GM18951 (cell line): ENCODE results near the gene TNRC6B.

ENCODE experiments used
- POLR2A ChIP-seq: IDR thresholded peaks from 4 replicates; pipeline ENCODE4 v1.6.1; 2011; ENCODE audit warnings: mild to moderate bottlenecking; ENCODE audit not compliant: insufficient read length, insufficient read depth; ENCODE audit errors: extremely low read depth
- in situ Hi-C: fragments of 300-500 bp; cut with MboI; formaldehyde crosslinking; loops from one replicate; pipeline ENCODE4 v1.12.0; 2022; ENCODE audit warnings: low sequenced_read_pairs, mixed read lengths, inconsistent platforms; ENCODE audit not compliant: unreplicated experiment

TNRC6B gene

DNA sequence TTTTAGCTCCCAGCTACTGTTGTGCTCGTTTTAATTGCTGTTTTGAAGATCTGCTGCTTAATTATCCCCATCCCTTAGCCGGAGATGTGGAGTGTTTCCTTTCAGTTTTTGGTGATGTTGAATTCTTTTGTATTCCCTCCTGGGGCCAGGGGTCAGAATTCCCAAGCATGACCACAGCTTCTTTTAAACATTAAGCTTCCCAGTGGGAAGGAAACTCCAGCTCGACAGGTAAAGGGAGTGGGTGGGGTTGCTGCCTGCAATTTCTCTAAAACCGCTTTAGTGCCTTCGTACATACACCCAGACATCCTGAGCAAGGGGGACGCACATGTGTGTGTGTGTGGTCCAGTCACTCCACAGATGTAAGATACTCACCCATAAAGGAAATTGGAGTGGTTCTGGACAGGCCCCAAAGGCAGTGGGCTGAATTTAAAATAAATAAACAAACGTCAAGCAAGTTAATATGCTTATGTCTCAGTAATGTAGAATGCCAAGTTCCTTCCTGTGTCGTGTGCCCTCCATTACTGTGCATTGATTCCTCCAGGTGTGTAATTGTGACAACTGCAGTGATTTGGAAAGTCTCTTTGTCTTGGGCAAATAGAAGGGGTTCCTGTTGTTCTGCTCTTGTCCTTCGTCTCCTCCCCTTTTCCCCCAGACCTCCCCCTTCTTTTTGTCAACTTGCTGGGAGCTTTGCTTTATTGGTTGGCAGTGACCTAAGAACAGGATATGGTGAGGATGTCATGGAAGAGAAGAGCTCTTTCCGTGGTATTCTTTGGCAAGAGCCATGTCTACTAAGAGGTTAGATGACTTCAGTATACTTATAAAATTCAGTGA, 149.4 kb downstream of the TNRC6B start:
- in situ Hi-C loops: loop anchor here (25.0 kb wide), 1 partner anchor 790 kb away; the partner anchor contains the start of gene RPS19BP1
- no peak for TF ChIP-seq POLR2A

DNA sequence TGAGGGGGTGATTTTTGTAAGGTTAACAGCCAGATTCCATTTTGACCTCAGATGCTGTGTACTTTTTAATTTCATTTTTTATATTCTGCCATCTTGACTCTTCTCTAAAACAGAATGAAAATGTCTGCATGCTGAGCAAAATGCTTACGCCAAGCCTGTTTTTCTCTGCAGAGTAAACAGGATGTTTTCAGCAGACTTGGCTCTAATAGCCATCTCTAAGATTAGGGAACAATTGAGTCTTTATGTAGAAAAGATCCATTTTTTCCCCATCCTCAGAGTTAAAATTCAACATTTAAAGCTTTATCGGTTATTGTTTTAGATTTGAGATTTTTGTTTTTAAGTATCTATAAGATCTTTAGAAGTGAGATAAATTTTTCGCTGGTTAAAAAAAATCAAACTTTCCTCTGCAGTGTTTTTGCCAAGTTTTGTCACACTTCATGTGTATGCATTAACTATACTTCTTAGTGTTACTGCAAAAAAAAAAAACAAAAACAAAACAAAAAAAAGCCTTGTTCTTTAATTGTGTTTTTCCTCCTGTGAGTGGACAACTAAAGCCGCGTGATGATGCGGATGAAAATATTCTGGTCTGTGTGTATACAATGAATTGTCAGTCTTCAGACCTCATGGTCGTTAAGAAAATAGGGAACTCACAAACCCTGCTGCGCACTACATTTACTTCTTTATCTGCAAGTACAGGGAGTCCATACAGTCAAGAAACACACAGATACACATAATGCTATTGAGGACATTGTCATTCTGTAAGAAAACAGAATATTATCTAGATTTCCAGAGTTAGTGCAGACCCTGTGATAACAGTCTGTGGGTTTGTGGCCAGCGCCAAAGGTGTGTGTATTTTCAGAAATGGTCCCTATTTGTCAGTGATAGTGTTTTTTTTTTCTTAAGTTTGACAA, 151.1 kb downstream of the TNRC6B start:
- no peak for TF ChIP-seq POLR2A
- in situ Hi-C loops: loop anchor here (25.0 kb wide), 1 partner anchor 792 kb away; the partner anchor contains the start of gene RPS19BP1

DNA sequence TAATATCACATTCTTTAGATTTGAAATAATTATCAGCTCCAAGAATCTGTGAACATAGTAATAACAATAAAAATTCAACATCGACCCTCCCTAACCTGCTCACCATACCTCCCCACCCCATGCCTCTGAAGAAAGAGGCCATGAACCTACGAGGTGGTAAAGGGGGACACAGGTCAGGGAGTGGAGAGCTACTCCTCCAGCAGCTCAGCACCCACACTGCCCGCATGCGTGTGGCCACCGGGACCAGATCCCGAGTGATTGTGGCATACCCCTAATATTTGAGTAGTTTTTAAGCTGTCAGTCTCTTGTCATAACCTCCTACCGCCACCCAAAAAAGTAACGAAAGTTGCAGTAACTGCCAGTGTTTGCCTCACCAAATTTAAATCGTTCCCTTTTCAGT, 151.7 kb downstream of the TNRC6B start:
- in situ Hi-C loops: loop anchor here (25.0 kb wide), 1 partner anchor 792 kb away; the partner anchor contains the start of gene RPS19BP1
- TF ChIP-seq POLR2A: no peak

DNA sequence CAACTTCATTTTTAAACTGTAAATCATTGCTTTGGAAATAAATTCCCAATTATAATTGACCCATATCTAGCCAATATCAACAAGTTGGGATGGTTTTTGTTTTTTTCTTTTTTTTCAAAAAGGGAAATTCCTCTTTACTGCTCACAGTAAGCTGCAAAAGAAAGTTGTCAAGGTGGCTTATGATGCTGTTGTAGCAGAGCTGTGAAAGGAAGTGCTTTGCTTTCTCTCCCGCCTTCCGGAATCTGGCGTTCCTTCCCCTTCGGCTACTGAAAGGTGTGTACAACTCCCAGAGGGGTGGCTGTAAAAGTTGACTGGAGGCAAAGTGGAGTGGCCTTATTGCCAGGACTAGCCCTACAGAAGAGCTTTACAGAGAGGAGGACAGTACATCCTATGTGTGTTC, 152.4 kb downstream of the TNRC6B start:
- TF ChIP-seq POLR2A: no peak
- in situ Hi-C loops: loop anchor here (25.0 kb wide), 1 partner anchor 793 kb away; the partner anchor contains the start of gene RPS19BP1

DNA sequence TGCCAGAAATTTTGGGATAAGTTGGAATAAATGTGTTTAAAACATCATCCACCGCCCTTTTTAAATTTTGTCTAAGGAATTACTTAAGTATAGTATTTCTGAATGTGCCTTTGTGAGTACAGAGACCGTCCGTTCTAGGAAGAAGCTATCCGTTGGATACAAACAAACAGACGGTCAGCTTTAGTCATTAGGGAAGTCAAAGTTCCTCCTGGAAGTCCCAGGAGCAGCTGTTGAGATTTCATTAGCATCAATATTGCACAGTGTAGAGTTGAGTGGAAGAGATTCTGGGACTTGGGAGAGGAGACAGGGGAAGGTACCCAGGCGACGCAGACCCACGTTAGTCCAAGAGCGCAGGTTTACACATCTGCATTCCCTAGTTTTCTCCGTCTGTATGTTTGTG, 152.9 kb downstream of the TNRC6B start:
- no peak for TF ChIP-seq POLR2A
- in situ Hi-C loops: loop anchor here (25.0 kb wide), 1 partner anchor 793 kb away; the partner anchor contains the start of gene RPS19BP1

DNA sequence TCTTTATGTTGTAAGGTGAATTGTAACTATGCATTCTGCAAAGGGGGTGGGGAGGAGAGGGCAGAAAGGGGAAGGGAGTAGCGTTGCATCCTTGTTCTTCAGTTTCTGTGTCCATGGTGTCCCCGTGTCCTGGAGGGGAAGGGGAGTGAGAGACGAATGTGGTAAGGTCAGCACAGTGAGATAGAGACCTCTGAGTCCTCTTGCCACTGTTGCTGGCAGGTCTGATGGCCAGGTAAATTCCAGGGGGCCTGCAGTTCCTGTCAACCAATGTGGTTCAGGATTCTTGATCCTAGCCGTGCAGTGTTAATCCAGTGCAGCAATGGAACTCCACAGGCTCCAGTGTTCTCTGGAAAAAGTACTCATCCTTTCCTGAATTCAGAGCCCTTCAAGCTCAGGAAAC, 154.0 kb downstream of the TNRC6B start:
- in situ Hi-C loops: loop anchor here (25.0 kb wide), 1 partner anchor 794 kb away; the partner anchor contains the start of gene RPS19BP1
- TF ChIP-seq POLR2A: no peak

DNA sequence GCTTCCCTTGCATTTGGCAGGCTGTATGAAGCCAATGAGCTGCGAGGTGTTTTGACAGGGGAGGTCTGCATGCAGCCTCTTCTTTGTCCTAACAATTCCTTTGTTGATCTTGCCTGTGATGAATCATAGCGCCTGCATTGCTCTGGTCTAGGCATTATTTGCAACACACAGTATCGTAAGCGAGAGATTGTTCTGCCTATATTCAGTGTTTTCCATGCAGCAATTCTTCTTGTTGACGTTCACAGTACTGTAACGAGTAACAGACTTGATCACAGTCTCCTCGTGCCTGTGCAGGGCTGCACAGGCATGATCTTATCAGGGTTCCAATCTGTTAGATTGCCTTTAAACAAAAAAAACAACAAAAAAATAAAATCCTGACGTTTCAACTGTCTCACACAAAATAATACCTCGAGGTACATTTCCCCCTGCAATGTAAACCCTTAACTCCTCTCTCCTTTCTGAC, 154.6 kb downstream of the TNRC6B start:
- in situ Hi-C loops: loop anchor here (25.0 kb wide), 1 partner anchor 795 kb away; the partner anchor contains the start of gene RPS19BP1
- no peak for TF ChIP-seq POLR2A

DNA sequence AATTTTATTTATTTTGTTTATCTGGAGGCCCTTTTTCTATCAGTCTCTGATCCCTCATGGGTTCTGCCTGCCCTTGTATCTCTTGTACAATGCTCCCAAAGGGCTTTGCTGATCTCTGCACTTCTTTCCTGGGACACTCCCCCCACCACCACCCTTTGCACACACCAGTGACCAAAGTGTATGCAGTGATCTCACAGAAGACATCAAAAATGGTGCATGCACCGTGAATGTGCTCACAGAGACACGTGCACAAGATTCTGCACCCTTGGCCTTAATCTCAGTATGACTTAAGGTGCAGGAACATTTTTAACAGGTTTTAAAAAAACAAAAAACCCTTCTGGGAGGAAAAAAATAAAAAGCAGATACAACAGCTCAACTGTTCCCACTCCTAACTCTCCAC, 156.3 kb downstream of the TNRC6B start:
- in situ Hi-C loops: loop anchor here (25.0 kb wide), 1 partner anchor 797 kb away; the partner anchor contains the start of gene RPS19BP1
- TF ChIP-seq POLR2A: no peak

DNA sequence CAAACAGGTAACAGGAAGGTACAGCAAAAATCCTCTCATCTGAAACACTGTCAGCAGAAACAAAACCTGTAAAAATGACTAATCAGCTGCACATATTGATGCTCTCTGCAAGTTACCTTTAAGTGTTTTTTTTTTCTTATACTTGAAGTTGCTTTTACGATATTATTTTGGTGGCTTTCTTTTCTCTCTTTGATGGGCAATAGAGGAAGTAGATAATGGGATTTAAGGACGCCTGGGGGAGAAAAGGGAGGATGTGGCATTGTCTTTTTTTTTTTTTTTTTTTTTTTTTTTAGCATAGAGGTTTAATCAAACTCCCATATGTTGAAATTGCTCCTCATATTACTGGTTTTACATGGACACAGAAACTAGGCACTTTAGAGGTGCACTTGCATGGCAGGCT, 157.2 kb downstream of the TNRC6B start:
- in situ Hi-C loops: loop anchor here (25.0 kb wide), 1 partner anchor 798 kb away; the partner anchor contains the start of gene RPS19BP1
- no peak for TF ChIP-seq POLR2A

DNA sequence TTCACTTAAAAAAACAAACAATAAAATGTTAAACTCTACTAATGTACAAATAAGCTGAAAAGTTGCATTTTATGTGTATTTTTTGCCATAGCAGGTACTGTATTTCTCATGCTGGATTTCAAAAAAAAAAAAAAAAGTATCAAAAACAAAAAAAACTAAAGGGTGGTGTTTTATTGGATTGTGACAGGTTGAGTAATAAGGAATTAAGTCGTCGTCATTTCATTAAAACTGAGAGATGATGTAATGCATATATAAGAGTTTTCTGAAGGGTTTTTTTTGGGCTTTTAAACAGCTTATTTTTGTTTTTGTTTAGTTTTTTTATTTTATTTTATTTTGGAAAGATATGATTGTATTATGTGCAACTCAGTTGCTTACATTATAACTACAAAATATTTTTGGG, 157.6 kb downstream of the TNRC6B start:
- in situ Hi-C loops: loop anchor here (25.0 kb wide), 1 partner anchor 798 kb away; the partner anchor contains the start of gene RPS19BP1
- TF ChIP-seq POLR2A: no peak

DNA sequence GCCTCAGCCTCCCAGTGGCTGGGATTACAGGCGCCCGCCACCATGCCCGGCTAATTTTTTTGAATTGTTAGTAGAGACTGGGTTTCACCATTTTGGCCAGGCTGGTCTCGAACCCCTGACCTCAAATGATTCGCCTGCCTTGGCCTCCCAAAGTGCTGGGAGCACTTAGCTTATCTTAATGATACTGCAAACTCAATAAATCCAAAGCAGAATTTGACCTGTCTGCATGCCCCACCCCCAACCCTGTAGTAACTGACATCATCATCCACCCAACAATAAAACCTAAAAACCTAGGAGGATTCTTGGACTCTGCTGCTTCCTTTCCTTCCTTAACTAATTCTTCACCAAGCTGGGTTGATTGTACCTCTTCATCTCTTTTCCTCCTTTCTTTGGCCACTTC, 162.3 kb downstream of the TNRC6B start:
- in situ Hi-C loops: loop anchor here (10.0 to 25.0 kb wide), 2 partner anchors 295 to 803 kb away; partner anchors contain the start of gene RPS19BP1

DNA sequence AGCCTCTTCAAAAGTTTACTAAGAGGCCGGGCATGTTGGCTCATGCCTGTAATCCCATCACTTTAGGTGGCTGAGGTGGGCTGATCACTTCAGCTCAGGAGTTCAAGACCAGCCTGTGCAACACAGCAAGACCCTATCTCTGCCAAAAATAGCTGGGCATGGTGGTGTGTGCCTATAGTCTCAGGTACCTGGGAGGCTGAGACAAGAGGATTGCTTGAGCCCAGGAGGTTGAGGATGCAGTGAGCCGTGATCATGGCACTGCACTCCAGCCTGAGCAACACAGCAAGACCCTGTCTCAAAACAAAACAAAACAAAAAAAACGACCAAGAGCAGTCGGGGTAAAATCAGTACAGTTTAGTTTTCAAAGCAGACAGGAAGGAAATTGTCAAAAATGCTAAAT, 163.9 kb downstream of the TNRC6B start:
- TF ChIP-seq POLR2A: no peak
- in situ Hi-C loops: loop anchor here (10.0 to 25.0 kb wide), 2 partner anchors 297 to 804 kb away; partner anchors contain the start of gene RPS19BP1

More for the DNA sequence above, 162.3 kb downstream of the TNRC6B start:
- no peak for TF ChIP-seq POLR2A
